Bronchial epithelial cell (primary cell): ENCODE data around the gene PAX7. TPM values are rescaled to one million over a fixed set of nuclear protein-coding genes. Genes with fewer than 3 reads are reported as not detected.

Experiments
- total RNA-seq: library from RNA; depleted of rRNA; stranded (reverse); fragments of >200 nt; gene quantifications from 2 replicates; pipeline ENCODE4 v1.2.1, GENCODE V29; 2014

Gene PAX7
- total RNA-seq, 1 donor from 2014 or later: not detected

Other genes starting within 250 kb of the PAX7 start
- under 0.01 and 0.51 TPM in 2 replicates for gene KLHDC7A, start 149.9 kb upstream of the PAX7 start, total RNA-seq
- not detected in 2 replicates for gene TAS1R2, start 228.8 kb downstream of the PAX7 start, total RNA-seq